Hematopoietic multipotent progenitor cell (in vitro differentiated cells): Measurements from ENCODE around the gene ARID2. TPM values are rescaled to one million over a fixed set of nuclear protein-coding genes. Genes with fewer than 3 reads are reported as not detected.

Experiments used
- DNase-seq, 3 donors: peaks; one replicate each; pipeline ENCODE4 v3.0.0-alpha.2; 2011 to 2015; ENCODE audit warnings: low read depth in 2 of 3, low spot score in 2 of 3
- small RNA-seq: library from RNA; depleted of rRNA; stranded (forward); fragments of <200 nt; gene quantifications from one replicate; pipeline ENCODE3, GENCODE V24; 2012
- total RNA-seq: library from RNA; depleted of rRNA; stranded (reverse); fragments of >200 nt; gene quantifications from one replicate; pipeline ENCODE4 v1.2.3, GENCODE V29; 2012

Gene ARID2
- total RNA-seq, 1 donor = 44.4 TPM

DNA sequence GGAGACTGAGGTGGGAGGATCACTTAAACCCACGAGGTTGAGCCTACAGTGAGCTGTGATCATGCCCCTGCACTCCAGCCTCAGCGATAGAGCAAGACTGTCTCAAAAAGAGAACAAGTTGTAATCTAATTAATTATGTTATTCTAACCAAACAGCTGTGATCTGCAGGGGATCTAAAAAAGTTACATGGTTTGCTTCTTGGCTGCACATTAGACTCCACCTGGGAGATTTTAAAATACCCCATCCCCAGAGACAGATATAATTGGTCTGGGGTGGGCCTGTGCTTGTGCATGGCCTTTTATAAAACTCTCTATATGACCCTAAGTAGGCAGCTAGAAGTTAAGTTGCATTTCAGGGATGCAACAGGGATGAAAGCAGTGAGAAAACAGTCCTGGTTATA, 184.1 kb downstream of the ARID2 start:
- DNase-seq = no peak

DNA sequence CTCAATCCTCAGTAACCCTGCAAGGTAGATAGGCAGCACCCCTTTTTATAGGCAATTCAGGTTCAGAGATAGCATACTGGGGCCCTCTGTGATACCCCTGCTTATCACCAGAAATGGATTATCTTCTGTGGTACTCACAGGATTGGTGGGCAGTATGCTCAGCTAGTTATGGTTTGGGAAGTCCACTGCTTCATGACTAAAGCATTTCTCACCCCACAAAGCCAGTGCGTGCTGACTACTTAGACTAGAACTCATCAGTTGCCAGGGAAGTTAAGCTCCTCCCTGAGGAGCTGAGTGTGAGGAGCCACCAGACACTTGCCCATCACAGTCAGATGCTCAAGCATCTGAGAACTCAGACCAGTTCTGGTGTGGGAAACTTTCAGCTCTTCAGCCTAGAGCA, 184.6 kb downstream of the ARID2 start:
- peak in 1 of 3 donors; percentile 2 for DNase-seq

DNA sequence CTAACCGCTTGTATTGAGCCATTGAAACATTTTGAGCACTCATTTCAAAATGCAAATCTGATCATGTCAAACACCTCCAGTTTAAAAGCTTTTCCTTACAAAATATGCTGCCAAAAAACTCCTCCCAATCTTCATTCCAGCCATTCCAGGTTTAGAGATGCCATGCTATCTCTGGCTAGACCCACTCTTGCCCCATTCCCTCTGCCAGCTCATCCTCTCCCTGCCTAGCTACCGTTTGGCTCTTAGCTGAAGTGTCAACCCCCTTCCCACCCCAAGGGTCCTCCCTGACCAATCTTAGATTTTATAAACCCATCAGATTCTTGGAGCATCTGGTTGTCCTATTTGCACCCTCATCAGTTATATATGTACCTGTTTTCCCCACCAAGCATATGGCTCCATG, 185.9 kb downstream of the ARID2 start:
- no peak for DNase-seq

DNA sequence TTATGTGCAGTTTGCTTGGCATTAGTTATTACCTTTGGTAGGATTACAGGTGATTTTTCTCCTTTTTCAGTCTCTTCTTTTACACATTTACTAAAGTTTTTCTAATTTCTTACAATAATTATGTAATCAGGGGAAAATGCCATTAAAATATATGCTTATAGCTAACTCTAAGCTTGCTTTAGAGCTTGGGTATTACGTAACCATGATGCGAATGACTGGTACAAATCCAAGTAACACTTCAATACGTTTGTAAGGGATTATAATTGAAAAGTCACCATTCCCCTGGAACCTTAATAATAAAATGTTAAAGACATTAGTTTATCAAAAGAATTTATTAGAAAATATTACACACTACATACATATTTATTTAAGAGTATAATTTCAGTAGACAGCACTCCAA, 189.3 kb downstream of the ARID2 start:
- DNase-seq = no peak

DNA sequence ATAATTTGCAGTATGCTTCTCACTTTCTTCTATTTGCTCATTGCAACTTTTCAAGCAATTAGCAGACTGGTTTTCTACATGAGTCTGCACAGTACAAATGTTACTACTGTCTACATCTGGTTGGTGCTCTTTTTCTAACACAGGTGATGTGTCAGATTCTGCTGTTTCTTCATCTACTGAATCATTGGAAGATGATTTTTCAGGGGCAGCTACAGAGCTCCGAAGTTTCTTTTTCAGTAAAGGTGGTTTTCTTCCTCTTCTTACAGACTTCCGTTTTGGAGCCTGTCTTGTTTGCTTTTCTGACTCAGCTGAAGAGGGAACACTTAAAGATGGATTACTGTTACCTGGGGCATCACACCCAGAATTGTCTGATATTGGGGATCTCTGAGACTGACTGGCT, 198.8 kb downstream of the ARID2 start:
- DNase-seq = no peak

DNA sequence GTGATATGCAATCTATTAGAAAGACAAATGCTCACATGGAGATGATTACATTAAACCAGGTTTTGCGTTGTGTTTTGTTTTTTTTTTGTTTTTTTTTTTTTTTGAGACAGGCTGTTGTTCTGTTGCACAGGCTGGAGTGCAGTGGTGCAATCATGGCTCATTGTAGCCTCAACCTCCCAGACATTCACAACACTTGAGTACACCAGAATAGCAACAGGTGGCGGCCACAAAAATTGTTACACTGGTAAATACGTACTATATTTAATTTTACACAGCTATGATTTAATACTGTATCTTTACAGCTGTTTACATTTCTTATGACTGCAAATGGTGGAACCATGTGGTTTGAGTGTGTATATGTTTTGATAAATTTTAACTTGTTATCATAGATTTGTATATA, 200.9 kb downstream of the ARID2 start:
- no peak for DNase-seq

DNA sequence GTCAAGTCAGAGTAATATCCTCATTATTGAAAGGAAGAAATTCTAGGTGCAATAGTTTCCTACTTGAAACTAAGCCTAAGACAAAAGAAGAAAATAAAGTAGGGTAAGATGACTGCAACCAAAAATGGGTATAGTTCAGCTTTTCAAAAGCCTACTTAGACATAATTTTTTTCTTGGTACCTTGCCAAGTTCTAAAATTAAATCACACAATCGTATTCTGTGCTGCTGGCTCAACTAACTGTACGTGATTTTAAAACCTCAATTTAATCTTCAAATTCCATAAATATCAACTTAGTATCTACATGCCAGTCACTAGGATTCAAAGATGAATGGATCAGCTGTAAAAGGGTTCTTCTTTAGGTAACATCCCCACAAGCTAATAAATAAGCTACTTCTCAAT, 204.0 kb downstream of the ARID2 start:
- DNase-seq = no peak

DNA sequence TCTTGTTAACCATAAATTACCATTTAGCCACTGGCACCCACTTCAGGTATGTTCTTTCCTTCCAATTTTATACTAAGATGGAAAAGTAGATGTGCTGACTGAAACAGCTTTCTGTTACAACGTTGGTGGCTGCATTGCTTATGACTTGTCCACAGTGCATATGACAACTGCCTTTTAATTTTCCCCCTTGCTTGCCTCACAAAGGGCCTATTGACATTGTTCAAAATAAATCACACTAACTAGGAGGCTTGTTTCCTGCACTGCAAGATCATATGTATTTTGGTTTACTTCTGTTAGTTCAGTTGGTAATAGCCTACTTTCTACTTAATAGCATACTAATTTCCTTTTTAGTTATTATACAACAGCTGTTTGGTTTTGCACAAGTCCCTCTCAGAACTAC, 205.4 kb downstream of the ARID2 start:
- DNase-seq = no peak

DNA sequence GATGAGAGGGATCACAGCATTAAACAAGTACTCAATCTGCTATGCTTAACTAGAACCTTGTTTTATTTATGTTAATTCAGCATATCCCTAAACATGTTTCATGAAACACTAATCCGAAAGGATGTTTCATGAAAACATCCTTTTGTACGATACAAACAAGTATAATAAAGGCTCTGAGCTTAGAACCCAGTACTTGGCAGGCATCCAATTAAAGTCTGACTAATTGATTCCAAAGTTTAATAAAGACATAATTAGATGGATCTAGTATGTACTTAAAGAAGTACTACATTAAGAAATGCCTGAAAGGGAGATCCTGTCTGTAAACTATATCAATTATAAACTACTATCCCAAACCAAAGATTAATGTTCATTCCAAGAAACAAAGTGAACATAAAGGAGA, 209.1 kb downstream of the ARID2 start:
- no peak for DNase-seq

DNA sequence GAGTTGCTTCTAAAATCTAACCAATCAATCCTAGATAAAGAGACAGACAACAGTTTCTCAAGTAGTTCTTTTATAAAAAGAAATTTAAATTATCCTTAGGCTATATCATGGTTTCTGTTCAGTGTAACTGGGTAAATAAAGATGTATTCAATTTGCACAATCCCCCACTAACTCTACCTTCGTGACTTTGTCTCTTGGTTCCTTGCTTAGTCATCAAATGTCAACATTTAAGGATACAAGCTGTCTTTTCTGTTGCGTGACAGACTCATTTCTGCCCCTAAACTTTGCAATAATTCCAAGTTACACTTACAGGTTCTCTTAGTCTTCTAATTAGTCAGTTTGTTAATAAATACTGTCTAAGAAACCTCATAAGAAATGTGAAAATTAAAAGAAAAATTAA, 210.3 kb downstream of the ARID2 start:
- no peak for DNase-seq

DNA sequence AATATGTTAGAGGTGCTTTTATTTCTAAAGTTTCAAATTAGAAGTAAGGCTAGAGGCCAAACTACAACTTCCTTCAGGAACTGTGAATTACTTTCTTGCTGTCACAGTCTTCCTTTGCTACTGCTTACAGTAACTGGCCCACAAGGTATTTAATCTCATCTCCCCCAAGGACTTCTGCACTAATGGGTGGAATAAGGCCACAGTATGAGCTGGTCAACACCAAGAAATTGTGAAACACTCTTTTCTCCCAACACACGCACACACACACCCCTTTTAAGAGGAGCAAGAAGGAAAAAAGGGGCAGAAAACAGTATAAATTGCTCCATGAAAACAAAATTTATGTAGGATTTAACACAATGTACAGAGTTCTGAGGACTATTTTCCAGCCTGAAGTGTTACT, 215.3 kb downstream of the ARID2 start:
- no peak for DNase-seq

DNA sequence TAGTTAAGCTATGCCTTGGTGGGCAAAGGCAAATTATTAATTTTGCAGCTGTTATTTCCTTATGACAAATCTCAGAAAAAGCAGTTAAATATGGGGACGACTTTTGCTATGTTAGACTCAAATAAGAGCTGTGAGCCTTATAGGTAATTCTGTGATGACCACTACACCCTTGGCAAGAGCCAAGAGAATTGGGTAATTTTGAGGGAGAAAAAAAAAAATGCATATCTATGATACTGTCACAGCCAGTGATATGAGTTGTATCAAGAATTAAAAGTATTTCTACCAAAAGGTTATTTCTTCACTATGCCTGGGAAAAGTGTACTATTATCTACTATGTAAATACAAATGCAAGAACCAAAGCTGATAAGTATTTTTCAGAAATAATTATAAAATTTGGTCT, 216.9 kb downstream of the ARID2 start:
- DNase-seq = no peak

DNA sequence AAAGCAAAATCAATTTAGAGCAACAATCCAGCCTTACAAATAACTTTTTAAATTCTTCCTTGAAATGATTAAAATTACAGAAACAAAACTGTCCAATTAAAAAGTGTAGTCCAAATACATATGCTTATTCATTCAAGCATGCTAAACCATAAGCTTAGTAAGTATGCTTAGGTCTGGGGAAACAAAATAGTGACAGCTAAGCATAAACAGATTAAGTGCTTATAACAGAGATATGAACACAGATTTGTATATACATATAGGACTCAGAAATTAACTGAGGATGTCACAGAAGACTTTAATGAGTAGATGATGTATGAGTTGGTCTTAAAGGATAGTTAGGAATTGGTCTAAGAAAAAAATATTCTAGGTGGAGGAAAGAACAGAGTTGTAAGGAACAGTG, 219.0 kb downstream of the ARID2 start:
- no peak for DNase-seq

Small RNAs within 50 kb of the gene (small RNA-seq; reads per million reads assigned to genes)
- gene RN7SL246P = not detected
